Esophagus squamous epithelium (tissue), 5 donors: ENCODE results near the gene ZNF579. TPM values are rescaled to one million over a fixed set of nuclear protein-coding genes. Genes with fewer than 3 reads are reported as not detected.

Source experiments
- DNase-seq: peaks from one replicate; lab custom pipeline; 2025; lab: John Stamatoyannopoulos, UW
- H3K27ac ChIP-seq, 4 donors: fragments of 200-600 bp; sonication (generic); one replicate each; pipeline ENCODE4 v1.5.1; 2016 to 2019; ENCODE audit warnings: mild to moderate bottlenecking in 1 of 4
- H3K27me3 ChIP-seq, 4 donors: fragments of 200-600 bp; sonication (generic); 1 replicate in 3 of 4; 2 replicates in 1 of 4; pipeline versions ENCODE4 v1.5.1 to v1.6.0; 2017 to 2021; ENCODE audit warnings: antibody characterized with exemption in 1 of 4
- H3K36me3 ChIP-seq, 3 donors: fragments of 200-600 bp; sonication (generic); one replicate each; pipeline ENCODE4 v1.5.1; 2016 to 2019
- H3K4me1 ChIP-seq, 3 donors: fragments of 200-600 bp; sonication (generic); one replicate each; pipeline ENCODE4 v1.5.1; 2017 to 2019
- H3K4me3 ChIP-seq, 4 donors: fragments of 200-600 bp; sonication (generic); 1 replicate in 3 of 4; 2 replicates in 1 of 4; pipeline ENCODE4 v1.5.1; 2016 to 2019; ENCODE audit warnings: mild to moderate bottlenecking in 2 of 4, moderate library complexity in 1 of 4
- H3K9me3 ChIP-seq, 3 donors: fragments of 200-600 bp; sonication (generic); one replicate each; pipeline ENCODE4 v1.5.1; 2016 to 2019
- POLR2A ChIP-seq, 4 donors: fragments of 450-650 bp; IDR thresholded peaks; one replicate each; pipeline ENCODE4 v1.6.1; 2017; ENCODE audit warnings: antibody characterized with exemption in 4 of 4, mild to moderate bottlenecking in 4 of 4, moderate library complexity in 3 of 4
- WGBS, 2 donors: methylation state at CpG; one replicate each; pipeline ENCODE4 v1.1.5; 2018; 5-methylcytosine and 5-hydroxymethylcytosine counted together
- intact Hi-C: fragments of 100-400 bp; cut with DNase I; formaldehyde crosslinking; loops from one replicate; pipeline ENCODE4 v1.15.0; 2022
- total RNA-seq, 4 donors: library from RNA; depleted of rRNA; stranded (reverse); fragments of >200 nt; gene quantifications; one replicate each; pipeline ENCODE4 v1.1.0, GENCODE V29; 2016
- TF ChIP-seq, protein P1 (sequence below), 6 experiments: fragments of 450-650 bp in 4 of 6; fragments of 200-600 bp in 2 of 6; sonication (generic) in 2 of 6; IDR thresholded peaks; one replicate each; pipeline ENCODE4 v1.5.1; 2016 to 2019; ENCODE audit warnings: antibody characterized with exemption in 6 of 6, mild to moderate bottlenecking in 4 of 6, moderate library complexity in 4 of 6
- donor health status: DM: yes; HTN: yes; CAD: no.

The ZNF579 gene
- total RNA-seq, 4 donors from 2014 or later = 0.75 to 3.0 (median 2.2) TPM

GRCh38 chr19:55623561-55623960 lies 42.9 kb upstream of the ZNF579 start:
- H3K36me3 ChIP-seq = peaks cover 0 to 25% (median 3%) of the 10 kb centered on the region in 3 donors
- peaks cover 2 to 28% (median 6%) of the 10 kb centered on the region in 3 donors for H3K4me1 ChIP-seq
- TF ChIP-seq, protein P1, sequence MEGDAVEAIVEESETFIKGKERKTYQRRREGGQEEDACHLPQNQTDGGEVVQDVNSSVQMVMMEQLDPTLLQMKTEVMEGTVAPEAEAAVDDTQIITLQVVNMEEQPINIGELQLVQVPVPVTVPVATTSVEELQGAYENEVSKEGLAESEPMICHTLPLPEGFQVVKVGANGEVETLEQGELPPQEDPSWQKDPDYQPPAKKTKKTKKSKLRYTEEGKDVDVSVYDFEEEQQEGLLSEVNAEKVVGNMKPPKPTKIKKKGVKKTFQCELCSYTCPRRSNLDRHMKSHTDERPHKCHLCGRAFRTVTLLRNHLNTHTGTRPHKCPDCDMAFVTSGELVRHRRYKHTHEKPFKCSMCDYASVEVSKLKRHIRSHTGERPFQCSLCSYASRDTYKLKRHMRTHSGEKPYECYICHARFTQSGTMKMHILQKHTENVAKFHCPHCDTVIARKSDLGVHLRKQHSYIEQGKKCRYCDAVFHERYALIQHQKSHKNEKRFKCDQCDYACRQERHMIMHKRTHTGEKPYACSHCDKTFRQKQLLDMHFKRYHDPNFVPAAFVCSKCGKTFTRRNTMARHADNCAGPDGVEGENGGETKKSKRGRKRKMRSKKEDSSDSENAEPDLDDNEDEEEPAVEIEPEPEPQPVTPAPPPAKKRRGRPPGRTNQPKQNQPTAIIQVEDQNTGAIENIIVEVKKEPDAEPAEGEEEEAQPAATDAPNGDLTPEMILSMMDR (IDR thresholded peaks at IDR 0.05) = no peak
- TF ChIP-seq POLR2A (IDR thresholded peaks at IDR 0.05) = no peak
- no peak for DNase-seq
- intact Hi-C loops = no loop called here
- no peaks in the 10 kb centered on the region for H3K9me3 ChIP-seq
- H3K4me3 ChIP-seq = peak overlapping the region in 2 of 4 donors; percentile 70 to 84
- H3K27me3 ChIP-seq = no peaks in the 10 kb centered on the region
- WGBS, 2 donors = 53 to 59% methylated on average over 7 of the region's 7 CpGs
- peak overlapping the region; percentile 95 to 99 (median 97) for H3K27ac ChIP-seq

- Histone ChIP-seq H3K36me3 (peaks cover 0 to 25% (median 3%) of the 10 kb centered on the region in 3 donors), H3K4me3 (no peak overlapping the region), H3K27ac (peak overlapping the region in 2 of 4 donors; percentile 96 to 98), H3K9me3 (no peaks in the 10 kb centered on the region), H3K4me1 (peaks cover 2 to 29% (median 6%) of the 10 kb centered on the region in 3 donors), H3K27me3 (no peaks in the 10 kb centered on the region)
- no peak for DNase-seq
- intact Hi-C loops = no loop called here
- WGBS, 2 donors = 94 to 99% methylated on average over 7 of the region's 7 CpGs
- TF ChIP-seq, protein P1 (IDR thresholded peaks at IDR 0.05) = no peak
- TF ChIP-seq POLR2A (IDR thresholded peaks at IDR 0.05) = no peak
These were observed 42.5 kb upstream of the ZNF579 start for GRCh38 chr19:55623130-55623529.

GRCh38 chr19:55622242-55622969 lies 41.8 kb upstream of the ZNF579 start:
- TF ChIP-seq, protein P1 (IDR thresholded peaks at IDR 0.05) = no peak
- TF ChIP-seq POLR2A (IDR thresholded peaks at IDR 0.05) = no peak
- 83 to 89% methylated on average over 8 to 11 of the region's 40 CpGs for WGBS, 2 donors
- intact Hi-C loops = no loop called here
- Histone ChIP-seq H3K27me3 (no peaks in the 10 kb centered on the region), H3K36me3 (peaks cover 0 to 29% (median 3%) of the 10 kb centered on the region in 3 donors), H3K9me3 (no peaks in the 10 kb centered on the region), H3K27ac (no peak overlapping the region), H3K4me1 (peaks cover 2 to 29% (median 6%) of the 10 kb centered on the region in 3 donors), H3K4me3 (no peak overlapping the region)
- DNase-seq = no peak

DNA sequence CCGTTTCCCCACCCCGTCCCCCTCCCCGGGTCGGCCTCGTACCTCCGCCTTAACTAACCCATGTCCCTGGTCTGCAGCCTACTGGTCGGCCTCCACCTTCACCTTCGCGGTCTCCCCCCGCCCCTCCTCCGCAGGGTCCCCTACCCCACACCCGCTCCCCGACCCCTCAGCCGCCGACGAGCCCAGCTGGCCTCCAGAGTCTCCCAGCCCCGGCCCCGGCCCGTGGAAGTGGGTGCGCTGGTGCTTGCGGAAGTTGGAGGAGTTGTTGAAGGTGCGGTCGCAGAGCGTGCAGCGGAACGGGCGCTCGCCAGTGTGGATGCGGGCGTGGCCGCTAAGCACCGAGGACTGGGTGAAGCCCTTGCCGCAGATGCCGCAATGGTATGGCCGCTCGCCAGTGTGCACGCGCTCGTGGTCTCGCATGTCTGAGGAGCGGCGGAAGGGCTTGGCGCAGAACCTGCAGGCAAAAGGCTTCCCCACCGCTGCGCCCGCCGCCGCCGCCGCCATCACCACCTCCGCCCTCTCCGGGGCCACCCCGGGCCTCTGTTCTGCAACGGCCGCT lies 41.1 kb upstream of the ZNF579 start:
- no peaks in the 10 kb centered on the region for H3K27me3 ChIP-seq
- intact Hi-C loops = no loop called here
- 93 to 96% methylated on average over 13 to 26 of the region's 55 CpGs for WGBS, 2 donors
- peaks cover 2 to 34% (median 6%) of the 10 kb centered on the region in 3 donors for H3K4me1 ChIP-seq
- no peak overlapping the region for H3K27ac ChIP-seq
- no peak for TF ChIP-seq POLR2A (IDR thresholded peaks at IDR 0.05)
- TF ChIP-seq, protein P1 (IDR thresholded peaks at IDR 0.05) = no peak
- no peaks in the 10 kb centered on the region for H3K9me3 ChIP-seq
- no peak overlapping the region for H3K4me3 ChIP-seq
- H3K36me3 ChIP-seq = peaks cover 4 to 36% (median 5%) of the 10 kb centered on the region in 3 donors
- DNase-seq = no peak

GRCh38 chr19:55621205-55621672 lies 40.6 kb upstream of the ZNF579 start:
- peaks cover 9 to 41% (median 10%) of the 10 kb centered on the region in 3 donors for H3K36me3 ChIP-seq
- no peak for DNase-seq
- TF ChIP-seq, protein P1 (IDR thresholded peaks at IDR 0.05) = no peak
- no peak for TF ChIP-seq POLR2A (IDR thresholded peaks at IDR 0.05)

More at GRCh38 chr19:55621205-55621672, 40.6 kb upstream of the ZNF579 start:
- no peak overlapping the region for H3K27ac ChIP-seq
- H3K4me1 ChIP-seq = peaks cover 2 to 38% (median 7%) of the 10 kb centered on the region in 3 donors
- no peaks in the 10 kb centered on the region for H3K27me3 ChIP-seq
- no peaks in the 10 kb centered on the region for H3K9me3 ChIP-seq
- no peak overlapping the region for H3K4me3 ChIP-seq
- intact Hi-C loops = no loop called here
- WGBS, 2 donors = 63 to 82% methylated on average over 3 to 4 of the region's 9 CpGs
